Cardiac fibroblast (primary cell): ENCODE data around the gene WNT4.

Source experiments
- DNase-seq, 2 donors: peaks; one replicate each; pipeline versions ENCODE4 v3.0.0 to v3.0.0-alpha.2; 2010; ENCODE audit warnings: low read depth in 2 of 2
- H3K4me3 ChIP-seq, 2 donors: replicated peaks in 1 of 2; 1 replicate in 1 of 2; 2 replicates in 1 of 2; pipeline ENCODE4 v1.5.1; 2011; ENCODE audit warnings: low read depth in 2 of 2, low read length in 2 of 2, mild to moderate bottlenecking in 2 of 2, moderate library complexity in 1 of 2
- TF ChIP-seq, protein P1 (sequence below): IDR thresholded peaks from one replicate; pipeline ENCODE4 v1.5.1; 2011; ENCODE audit warnings: low read depth, mild to moderate bottlenecking, low read length, inconsistent platforms

Gene WNT4

DNA sequence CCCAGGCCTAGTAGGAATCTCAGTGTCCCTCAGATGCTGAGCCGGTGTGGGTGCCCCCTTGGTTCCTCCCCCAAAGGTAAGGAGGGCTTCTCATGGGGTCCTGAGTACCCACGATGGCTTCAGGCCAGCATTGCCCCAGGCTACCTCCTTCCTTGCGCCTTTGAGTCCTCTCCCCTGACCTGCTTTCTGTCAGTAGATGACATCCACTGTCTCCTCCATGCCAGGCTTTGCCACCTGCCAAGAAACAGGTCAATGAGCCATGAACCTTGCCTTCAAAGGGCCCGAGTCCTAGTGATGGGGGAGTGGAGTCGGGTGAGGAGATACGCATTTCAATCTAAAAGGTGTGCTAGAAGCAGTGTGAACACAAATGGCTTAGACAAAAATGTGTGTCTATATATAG, 15.6 kb downstream of the WNT4 start:
- TF ChIP-seq, protein P1, sequence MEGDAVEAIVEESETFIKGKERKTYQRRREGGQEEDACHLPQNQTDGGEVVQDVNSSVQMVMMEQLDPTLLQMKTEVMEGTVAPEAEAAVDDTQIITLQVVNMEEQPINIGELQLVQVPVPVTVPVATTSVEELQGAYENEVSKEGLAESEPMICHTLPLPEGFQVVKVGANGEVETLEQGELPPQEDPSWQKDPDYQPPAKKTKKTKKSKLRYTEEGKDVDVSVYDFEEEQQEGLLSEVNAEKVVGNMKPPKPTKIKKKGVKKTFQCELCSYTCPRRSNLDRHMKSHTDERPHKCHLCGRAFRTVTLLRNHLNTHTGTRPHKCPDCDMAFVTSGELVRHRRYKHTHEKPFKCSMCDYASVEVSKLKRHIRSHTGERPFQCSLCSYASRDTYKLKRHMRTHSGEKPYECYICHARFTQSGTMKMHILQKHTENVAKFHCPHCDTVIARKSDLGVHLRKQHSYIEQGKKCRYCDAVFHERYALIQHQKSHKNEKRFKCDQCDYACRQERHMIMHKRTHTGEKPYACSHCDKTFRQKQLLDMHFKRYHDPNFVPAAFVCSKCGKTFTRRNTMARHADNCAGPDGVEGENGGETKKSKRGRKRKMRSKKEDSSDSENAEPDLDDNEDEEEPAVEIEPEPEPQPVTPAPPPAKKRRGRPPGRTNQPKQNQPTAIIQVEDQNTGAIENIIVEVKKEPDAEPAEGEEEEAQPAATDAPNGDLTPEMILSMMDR = no peak
- H3K4me3 ChIP-seq = no peak overlapping the region
- no peak for DNase-seq

DNA sequence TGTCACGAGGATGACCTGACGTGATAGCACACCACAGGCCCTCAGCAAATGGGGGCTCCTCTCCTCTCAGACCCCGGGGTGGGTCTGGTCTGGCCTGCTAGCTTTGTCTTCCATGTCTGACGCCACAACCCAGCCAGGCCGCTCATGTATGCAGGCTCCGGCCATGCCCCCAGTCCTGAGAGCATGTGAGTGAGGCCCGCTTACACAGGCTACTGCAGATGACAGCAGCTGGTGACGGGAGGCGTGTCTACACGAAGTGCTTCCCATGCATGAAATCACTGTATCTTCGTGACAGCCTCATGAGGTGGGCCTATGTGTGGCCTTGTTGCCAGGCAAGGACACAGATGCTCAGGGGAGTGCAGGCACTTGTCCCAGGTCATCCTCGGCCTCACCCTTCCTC, 16.4 kb downstream of the WNT4 start:
- DNase-seq = no peak
- H3K4me3 ChIP-seq = no peak overlapping the region
- TF ChIP-seq, protein P1 = no peak

DNA sequence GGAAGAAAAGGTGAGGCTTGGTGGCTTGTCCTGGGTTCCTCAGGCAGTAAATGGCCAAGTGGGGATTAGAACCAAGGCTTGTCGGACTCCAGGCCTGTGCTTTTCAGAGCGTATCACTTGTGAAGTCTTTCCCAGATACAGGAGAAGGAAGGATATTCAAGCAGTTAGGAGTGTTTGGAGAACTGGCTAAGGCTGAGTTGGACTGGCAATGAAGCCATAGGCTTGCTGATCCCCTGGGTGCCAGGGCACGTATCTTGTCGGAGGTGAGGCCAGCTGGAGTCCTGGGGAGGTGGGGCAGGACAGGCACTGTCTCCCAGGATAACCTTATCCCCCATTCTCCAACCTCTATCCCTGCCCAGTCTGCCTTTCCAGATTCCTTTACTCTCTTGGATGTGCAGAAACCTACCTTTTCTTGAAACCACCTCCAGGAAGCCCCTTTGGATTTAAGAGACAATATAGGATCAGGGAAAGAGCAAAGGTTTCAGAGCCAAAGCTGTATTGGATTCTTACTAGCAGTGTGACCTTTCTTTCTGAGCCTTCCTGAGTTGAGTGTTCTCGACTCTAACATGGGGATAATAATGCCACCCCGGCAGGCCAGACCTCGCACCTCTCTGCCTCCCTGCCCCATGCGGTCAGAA, 18.2 kb downstream of the WNT4 start:
- TF ChIP-seq, protein P1 = no peak
- no peak overlapping the region for H3K4me3 ChIP-seq
- DNase-seq = no peak

DNA sequence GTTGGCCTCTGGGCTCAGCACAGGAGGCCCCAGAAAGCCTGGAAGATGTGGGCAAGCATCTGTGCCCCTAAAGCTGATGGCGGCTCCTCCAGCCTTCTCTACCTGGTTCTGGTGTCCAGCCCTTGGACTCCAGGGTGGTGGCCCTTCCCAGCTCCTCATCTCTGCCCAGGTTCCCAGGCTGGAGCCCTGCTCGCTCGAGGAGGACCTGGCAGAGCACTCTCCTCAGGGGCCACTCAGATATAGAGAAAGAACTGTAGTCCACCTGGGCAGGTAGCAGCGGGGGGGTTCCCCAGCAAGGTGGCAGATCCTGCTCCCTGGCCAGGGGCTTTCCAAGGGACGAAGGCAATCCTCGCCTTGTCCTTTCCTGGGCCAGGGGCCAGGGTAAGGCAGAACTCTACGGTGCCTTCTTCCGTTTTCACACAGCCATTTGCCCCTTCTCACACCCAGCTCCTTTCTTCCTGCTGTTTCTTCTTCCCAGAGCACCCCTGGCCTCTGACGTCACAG, 18.9 kb downstream of the WNT4 start:
- TF ChIP-seq, protein P1 = no peak
- no peak for DNase-seq
- no peak overlapping the region for H3K4me3 ChIP-seq

DNA sequence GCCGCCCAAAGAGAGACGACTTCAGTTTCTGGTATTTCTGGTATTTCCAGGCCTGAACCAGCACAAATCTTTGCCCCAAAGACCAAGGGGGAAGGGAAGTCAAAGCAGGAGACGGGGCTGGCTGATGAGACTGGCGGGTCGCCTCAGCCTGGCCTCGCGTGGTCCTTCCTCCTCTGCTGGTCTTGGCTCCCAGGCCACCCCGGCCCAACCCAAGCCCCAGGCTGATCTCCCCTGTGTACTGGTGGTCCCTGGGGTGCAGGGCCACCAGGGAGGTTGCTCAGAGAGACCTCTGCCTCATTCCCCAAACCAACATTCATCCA, 19.9 kb downstream of the WNT4 start:
- no peak for DNase-seq
- TF ChIP-seq, protein P1 = no peak
- no peak overlapping the region for H3K4me3 ChIP-seq

DNA sequence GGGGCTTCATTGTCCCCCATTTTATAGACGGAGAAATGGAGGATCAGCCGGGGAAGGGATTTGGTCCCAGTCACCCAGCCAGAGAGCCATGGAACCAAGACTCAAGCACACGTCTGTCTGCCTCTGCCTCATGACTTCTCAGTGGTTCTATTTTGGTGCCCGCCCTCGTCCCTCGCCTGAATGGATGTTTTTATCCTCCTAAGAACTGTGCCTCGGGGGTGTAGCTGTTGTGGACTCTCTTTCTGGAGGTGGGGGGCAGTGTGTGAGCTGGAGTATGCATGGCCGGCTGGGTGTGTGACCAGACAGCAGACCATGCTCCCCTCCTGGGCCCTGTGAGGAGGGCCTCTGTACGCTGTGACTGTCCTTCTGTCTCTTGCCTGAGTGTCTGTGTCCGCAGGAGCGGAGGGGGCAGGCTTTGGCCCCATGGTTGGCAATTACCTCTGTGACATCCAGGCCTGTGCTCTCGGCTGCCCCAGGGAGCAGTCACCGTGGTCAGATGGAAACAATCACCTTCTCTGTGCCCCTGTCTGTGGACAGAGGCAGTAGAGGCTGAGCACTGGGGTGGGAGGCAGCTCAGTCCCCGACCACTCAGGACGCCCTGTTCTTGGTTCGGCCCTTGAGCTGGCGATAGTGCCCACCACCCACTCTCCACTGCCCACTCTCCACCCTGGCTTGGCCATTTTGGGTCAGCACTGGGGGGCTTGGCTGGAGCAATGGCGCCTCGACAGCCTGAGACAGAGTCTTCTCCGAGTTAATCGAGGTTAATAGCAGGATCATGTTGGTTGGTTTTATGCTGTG, 20.4 kb downstream of the WNT4 start:
- DNase-seq = no peak
- TF ChIP-seq, protein P1 = no peak
- no peak overlapping the region for H3K4me3 ChIP-seq
